Neural cell (in vitro differentiated cells): ENCODE results near the gene DOCK10.

Source experiments
- EP300 ChIP-seq: fragments of 450-650 bp; conservative IDR thresholded peaks from 2 replicates; pipeline ENCODE4 v1.6.1; 2014; ENCODE audit warnings: antibody characterized with exemption, mild to moderate bottlenecking, moderate library complexity; ENCODE audit not compliant: poor library complexity, severe bottlenecking
- TF ChIP-seq, protein P1 (sequence below): fragments of 450-650 bp; IDR thresholded peaks from 2 replicates; pipeline ENCODE4 v1.5.1; 2014; ENCODE audit warnings: antibody characterized with exemption, mild to moderate bottlenecking, moderate library complexity; ENCODE audit not compliant: poor library complexity, severe bottlenecking

DNA sequence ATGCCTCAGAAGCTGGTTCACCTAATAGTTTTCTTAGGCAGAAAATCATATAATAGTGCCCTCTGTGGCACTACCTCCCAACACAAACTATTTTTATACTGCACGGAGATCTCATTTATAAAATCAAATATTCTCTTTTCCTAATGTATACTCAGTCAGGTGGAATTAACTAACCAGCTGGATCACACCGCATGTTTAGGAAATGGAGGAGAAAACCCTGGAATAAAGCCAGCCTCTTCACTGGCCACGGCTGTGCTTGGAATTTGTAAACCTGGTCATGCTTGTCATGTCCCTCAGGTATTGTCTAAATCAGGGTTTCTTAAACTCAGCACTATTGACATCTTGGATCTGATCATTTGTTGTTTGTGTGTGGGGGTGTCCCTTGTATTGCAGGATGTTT, 85.6 kb downstream of the DOCK10 start:
- TF ChIP-seq EP300 = no peak
- TF ChIP-seq, protein P1, sequence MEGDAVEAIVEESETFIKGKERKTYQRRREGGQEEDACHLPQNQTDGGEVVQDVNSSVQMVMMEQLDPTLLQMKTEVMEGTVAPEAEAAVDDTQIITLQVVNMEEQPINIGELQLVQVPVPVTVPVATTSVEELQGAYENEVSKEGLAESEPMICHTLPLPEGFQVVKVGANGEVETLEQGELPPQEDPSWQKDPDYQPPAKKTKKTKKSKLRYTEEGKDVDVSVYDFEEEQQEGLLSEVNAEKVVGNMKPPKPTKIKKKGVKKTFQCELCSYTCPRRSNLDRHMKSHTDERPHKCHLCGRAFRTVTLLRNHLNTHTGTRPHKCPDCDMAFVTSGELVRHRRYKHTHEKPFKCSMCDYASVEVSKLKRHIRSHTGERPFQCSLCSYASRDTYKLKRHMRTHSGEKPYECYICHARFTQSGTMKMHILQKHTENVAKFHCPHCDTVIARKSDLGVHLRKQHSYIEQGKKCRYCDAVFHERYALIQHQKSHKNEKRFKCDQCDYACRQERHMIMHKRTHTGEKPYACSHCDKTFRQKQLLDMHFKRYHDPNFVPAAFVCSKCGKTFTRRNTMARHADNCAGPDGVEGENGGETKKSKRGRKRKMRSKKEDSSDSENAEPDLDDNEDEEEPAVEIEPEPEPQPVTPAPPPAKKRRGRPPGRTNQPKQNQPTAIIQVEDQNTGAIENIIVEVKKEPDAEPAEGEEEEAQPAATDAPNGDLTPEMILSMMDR = no peak
